COLO829 (cell line): ENCODE measurements around the gene CD7.

Source experiments
- DNase-seq: peaks from one replicate; pipeline ENCODE4 v3.0.0; 2012; ENCODE audit warnings: low spot score

CD7 gene

GRCh38 chr17:82314727-82315605 is 2.4 kb downstream of the CD7 start:
- DNase-seq: no peak

DNA sequence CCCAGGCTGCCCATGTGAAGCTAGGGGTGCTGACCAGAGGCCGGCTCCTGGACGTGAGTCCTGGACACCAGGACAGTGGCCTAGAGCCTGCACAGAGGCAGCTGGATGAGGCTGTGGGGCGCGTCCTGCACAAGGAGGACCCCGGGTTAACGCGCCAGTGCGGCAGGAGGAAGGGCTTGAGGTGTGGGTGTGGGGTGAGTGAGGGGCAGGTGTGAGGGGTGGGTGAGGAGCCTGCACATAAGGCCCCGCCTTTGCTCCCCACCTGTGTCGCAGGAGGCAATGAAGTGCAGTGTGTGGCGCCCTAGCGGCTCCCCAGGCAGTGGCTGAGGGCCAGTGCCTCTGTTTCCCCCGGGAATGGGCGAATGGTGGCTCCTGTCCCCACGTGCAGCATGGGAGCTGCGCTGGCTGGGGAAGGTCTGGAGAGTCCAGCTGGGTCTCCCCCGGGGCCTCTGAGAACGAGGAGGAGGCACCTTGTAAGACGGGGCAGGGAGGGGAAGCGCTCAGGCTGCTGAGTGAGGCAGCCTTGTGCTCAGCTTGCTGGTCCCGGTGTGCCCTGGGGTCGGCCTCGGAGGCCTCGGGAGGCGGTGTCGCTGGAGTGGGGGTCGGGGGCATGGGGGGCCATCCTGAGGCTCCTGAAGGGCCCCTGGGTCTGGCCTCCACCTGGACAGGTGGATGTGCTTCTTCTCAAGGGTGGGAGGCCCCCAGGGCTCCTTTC is 3.2 kb downstream of the CD7 start:
- no peak for DNase-seq

DNA sequence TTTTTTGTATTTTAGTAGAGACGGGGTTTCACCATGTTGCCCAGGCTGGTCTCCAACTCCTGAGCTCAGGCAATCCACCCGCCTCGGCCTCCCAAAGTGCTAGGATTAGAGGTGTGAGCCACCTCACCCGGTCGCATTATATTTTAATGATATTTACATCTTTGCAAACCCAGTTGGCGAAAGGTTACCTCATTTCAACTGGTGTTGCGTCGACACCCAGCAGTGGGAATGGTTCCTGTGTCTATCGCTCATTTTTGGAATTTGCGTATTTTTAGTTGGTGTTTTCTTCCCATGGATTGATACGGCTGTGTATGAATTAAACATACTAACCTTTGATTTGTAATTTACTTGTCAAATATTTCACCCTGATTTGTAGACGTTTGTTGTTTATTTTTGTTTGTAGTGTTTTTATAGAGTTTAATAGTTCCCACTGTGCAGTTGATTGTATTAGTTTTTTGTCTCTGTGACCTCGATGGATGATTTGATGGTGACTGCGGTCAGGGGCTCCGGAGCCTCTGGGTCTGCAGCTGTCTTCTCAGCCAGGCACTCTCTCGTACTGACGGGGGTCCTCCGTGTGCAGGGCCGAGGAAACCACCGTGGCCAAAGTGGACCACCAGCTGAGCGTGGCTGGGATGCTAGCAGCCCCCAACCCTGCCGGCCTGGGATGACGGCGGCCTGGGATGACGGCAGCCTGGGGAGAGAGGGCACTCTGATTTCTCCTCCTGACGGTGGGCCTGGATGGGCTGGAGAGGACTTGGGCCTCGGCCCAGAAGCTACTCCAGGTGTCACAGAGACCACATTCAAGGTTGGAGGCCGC is 4.0 kb downstream of the CD7 start:
- DNase-seq: no peak

- no peak for DNase-seq
Measured at GRCh38 chr17:82311971-82312370, 5.4 kb downstream of the CD7 start.

- no peak for DNase-seq
Measured at GRCh38 chr17:82310877-82311276, 6.5 kb downstream of the CD7 start.

DNA sequence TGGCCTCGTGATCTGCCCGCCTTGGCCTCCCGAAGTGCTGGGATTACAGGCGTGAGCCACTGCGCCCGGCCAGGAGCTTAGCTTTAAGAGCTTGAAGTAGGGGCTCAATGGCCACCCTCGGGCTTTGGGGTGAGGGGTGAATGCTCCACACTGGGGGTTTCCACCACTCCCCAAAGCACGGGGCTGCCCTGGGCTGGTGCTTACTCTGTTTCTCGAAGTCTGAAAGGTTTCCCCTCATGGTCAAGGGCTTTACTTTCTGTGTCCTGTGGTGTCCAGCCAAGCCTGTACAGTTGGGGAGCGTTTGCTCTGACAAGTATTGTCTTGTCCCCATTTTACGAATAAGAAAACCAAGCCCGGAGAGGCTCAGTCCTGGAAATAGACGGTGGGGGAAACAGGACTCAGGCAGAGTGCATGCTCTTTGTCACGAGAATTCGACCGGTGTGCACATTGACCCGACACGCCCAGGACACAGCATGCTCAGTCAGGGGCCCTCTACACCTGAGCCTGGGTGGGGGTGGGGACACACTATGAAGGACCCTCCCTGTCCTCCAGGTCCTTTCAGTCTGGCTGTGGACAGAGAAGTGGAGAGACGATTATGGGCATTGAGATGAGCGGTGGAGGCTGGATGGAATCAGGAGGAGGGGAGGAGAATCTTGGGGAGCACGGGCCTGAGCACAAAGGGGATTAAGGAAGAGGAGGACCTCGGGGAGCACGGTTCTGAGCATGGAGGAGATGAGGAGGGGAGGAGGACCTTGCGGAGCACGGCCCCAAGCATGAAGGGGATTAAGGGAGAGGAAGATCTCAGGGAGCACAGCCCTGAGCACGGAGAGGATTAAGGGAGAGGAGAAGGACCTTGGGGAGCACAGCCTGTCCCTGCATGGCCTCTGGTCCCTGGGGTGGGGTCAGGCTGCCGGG is 7.5 kb downstream of the CD7 start:
- no peak for DNase-seq

DNA sequence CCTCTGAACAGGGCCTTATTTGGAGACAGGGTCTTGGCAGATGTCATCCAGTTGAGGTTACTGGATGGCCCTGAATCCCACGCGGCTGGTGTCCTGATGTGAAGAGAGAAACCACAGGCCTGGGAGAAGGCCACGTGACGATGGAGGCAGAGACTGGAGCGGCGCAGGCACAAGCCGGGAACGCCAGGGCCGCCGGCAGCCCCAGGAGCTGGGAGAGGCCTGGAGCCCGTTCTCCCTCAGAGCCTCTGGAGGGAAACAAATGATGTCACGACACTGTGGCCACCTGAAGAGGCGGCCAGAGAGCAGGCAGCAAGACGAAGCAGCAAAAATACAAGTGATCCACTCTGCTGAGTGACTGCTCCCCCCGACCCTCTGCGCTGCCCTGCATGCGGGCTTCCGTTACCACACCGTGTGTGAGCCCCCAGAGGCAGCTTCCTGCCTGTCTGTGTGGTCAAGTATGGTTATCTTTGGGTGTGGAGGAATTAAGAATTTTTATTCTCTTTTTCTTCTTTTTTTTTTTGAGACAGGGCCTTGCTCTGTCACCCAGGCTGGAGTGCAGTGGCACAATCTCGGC is 11.6 kb downstream of the CD7 start:
- DNase-seq: no peak

- no peak for DNase-seq
Measured at GRCh38 chr17:82304826-82305726, 12.3 kb downstream of the CD7 start.

DNA sequence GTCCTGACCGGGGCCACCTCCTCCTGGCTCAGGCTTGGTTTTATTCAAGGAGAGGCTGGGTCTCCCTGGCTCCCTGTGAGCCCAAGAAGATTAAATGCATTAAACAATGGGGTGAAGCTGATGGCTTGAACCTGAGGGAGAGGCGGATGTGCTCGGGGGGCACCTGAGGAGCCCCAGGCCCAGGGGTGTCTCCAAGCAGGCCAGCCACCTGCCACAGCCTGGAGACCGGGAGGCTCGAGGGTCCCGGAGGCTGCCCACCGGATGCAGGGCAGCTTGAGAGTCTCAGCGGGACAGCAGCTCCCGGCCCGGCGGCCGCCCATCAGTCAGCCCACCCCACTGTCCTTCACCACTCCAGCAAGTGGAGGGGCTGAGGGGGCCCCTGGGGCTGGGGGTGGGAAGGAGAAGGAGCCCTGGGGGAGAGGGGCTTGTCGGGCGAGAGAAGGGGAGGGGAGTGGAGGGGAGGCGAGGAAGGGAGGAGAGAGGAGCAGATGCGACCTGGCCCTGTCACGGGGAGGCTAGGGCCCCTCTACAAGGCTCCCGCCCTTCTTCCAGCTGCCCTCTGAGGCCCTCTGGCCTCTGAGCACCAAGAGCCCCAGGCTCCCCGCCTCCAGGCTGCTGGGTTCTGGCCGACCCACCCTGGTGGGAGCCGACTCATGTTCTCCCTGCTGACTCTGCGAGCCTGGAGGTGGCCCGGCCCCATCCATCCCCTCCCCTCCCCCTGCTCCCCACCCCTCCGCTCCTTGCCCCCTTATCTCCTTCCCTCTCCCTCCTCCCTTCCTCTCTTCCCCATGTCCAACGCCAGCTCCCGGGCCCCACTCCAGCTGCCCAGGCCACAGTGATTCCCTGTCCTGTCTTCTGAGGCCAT is 13.2 kb downstream of the CD7 start:
- DNase-seq: no peak

DNA sequence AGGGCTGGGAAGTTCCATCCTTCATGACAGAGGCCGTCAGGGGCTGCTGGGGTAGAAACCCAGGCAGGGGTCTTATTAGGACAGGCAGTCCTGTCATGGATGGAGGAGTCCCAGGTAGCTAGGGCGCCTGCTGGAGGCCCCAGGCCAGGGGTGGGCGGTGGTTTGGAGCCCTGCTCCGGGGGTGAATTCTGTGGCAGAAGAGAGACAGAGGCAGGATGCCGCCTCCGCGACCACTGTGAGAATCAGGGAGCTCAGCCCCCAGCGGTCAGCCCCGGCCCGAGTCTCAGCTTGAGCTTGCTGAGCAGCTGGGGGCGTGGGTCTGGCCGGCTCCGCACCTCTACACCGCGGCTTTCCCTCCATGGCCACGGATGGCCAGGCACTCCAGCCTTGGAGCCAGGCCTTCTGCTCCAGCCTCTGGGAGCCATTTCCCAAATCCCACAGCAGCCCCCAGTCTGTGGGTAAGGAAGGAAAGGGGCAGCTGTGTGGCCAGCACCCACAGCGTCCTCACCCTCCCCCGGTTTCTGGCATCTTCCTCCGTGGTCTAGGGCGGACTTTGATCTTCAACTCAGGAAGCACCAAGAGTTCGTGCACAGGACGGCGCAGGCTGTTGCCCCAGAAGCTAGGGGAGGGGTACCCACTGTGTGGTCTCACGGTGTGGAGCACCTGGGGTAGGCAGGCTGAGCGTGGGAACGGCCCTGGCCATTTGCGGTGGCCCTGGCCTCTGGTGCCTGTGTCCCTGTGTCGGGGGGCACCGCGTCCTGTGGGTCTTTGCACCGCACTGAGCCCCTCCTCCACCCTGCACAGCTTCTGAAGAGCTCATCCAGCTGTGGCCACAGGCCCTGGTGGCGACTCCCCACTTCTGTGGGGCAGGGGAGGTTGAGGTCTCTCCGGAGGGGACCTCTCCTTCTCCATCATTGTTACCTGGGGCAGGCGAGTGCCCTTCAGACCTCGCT is 14.1 kb downstream of the CD7 start:
- no peak for DNase-seq

- DNase-seq: no peak
Measured at GRCh38 chr17:82302568-82302963, 14.8 kb downstream of the CD7 start.

- DNase-seq: no peak
Measured at GRCh38 chr17:82301916-82302567, 15.4 kb downstream of the CD7 start.

GRCh38 chr17:82301300-82301915 is 16.0 kb downstream of the CD7 start:
- no peak for DNase-seq

DNA sequence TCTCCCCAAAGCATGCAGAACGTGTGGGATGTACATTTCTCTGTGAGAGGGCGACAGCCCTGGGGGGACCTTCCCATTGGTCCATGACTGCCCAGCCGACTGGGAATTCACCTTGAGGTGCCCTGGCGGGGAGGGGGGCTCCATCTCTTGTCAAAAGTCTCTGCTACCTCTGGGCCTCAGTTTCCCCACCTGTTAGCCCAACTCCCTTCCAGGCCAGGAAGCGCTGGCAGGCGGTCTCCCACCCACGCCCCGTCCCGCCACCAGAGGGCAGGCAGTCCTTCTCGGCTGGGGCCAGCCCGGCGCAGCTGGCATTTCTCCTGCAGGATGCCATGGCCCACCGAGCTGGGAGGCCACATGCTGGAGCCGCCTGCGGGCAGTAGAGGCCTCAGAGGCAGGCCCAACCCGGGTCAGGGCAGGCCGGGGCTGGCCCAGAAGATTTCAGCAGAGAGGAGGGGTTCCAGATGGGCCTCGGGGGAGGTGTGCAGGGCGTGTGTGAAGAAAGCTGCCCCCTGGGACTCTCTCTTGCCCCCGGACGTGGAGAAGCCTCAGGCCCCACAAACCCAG is 16.6 kb downstream of the CD7 start:
- peak; percentile 51 for DNase-seq

GRCh38 chr17:82300228-82300627 is 17.2 kb downstream of the CD7 start:
- DNase-seq: no peak

DNA sequence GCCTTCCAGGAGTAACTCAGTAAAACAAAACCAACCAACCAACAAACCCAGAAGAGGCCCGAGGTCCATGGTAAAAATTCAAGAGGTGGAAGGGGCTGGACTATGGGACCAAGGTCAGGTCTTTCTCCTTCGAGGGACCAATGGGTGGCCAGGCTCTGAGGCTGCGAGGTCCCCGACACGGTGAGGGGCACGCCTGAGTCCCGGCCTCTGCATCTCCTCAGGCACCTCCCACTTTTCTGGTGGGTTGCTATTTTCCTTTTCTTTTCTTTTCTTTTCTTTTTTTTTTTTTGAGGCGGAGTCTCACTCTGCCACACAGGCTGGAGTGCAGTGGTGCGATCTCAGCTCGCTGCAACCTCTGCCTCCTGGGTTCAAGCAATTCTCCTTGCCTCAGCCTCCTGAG is 18.0 kb downstream of the CD7 start:
- no peak for DNase-seq
